GM12865 (cell line): ENCODE results near the gene ARL4D.

Experiments
- DNase-seq: peaks from one replicate; pipeline ENCODE4 v3.0.0; 2010; ENCODE audit warnings: low read depth
- H3K4me3 ChIP-seq: 2 replicates; pipeline ENCODE4 v1.5.1; 2011; ENCODE audit warnings: mild to moderate bottlenecking, low read depth, low read length, control low read depth
- CTCF ChIP-seq: IDR thresholded peaks from 2 replicates; pipeline ENCODE4 v1.5.1; 2011; ENCODE audit warnings: low read length, control low read depth, low read depth, inconsistent platforms; ENCODE audit not compliant: insufficient read depth; ENCODE audit errors: missing control alignments

Gene ARL4D

DNA sequence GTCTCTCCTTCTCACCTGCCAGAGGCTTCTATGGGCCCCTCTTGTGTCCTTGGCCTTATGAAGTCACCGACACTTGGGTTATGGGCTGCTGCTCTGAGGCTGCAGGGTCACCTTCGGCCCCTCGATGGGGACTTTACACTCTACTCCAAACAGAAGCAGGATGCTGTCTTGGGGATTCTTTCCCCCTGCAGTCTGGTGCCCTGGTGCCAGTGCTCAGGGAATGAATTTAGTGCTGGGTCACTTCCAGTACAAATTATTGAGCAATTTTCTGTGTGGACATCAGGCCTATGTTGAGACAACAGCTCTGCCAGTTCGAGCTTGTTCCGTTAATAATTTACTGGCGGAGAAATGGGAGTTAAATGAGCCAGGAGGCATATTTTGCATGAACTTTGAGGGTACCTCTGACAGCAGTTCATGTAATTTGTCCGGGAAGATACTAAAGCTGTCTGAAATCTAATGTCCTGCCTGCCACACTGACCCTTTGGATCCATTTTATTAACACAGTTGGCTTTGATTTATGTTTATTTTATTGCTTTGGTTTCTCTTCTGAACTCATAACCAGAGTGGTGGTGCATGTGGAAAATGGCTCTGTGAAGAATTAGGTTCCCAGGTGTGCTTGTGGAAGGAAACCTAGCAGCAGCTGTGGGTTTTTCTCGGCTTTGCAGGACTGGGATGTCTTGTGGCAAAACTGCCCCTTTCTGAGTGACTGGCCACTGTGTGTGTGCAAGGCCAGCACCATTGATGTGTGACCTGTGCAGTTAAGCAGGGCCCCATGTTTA, 50.9 kb downstream of the ARL4D start:
- H3K4me3 ChIP-seq, result no peak overlapping the region
- no peak for DNase-seq
- no peak for TF ChIP-seq CTCF
